ENCODE results near the gene ADGRV1.

- TF ChIP-seq, protein P1, sequence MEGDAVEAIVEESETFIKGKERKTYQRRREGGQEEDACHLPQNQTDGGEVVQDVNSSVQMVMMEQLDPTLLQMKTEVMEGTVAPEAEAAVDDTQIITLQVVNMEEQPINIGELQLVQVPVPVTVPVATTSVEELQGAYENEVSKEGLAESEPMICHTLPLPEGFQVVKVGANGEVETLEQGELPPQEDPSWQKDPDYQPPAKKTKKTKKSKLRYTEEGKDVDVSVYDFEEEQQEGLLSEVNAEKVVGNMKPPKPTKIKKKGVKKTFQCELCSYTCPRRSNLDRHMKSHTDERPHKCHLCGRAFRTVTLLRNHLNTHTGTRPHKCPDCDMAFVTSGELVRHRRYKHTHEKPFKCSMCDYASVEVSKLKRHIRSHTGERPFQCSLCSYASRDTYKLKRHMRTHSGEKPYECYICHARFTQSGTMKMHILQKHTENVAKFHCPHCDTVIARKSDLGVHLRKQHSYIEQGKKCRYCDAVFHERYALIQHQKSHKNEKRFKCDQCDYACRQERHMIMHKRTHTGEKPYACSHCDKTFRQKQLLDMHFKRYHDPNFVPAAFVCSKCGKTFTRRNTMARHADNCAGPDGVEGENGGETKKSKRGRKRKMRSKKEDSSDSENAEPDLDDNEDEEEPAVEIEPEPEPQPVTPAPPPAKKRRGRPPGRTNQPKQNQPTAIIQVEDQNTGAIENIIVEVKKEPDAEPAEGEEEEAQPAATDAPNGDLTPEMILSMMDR (IDR thresholded peaks at IDR 0.05; ENCODE audit: insufficient read depth, low read length): no peak
- TF ChIP-seq, protein P2, sequence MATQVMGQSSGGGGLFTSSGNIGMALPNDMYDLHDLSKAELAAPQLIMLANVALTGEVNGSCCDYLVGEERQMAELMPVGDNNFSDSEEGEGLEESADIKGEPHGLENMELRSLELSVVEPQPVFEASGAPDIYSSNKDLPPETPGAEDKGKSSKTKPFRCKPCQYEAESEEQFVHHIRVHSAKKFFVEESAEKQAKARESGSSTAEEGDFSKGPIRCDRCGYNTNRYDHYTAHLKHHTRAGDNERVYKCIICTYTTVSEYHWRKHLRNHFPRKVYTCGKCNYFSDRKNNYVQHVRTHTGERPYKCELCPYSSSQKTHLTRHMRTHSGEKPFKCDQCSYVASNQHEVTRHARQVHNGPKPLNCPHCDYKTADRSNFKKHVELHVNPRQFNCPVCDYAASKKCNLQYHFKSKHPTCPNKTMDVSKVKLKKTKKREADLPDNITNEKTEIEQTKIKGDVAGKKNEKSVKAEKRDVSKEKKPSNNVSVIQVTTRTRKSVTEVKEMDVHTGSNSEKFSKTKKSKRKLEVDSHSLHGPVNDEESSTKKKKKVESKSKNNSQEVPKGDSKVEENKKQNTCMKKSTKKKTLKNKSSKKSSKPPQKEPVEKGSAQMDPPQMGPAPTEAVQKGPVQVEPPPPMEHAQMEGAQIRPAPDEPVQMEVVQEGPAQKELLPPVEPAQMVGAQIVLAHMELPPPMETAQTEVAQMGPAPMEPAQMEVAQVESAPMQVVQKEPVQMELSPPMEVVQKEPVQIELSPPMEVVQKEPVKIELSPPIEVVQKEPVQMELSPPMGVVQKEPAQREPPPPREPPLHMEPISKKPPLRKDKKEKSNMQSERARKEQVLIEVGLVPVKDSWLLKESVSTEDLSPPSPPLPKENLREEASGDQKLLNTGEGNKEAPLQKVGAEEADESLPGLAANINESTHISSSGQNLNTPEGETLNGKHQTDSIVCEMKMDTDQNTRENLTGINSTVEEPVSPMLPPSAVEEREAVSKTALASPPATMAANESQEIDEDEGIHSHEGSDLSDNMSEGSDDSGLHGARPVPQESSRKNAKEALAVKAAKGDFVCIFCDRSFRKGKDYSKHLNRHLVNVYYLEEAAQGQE (IDR thresholded peaks at IDR 0.05; ENCODE audit: insufficient replicate concordance, low read depth): no peak
- TF ChIP-seq POLR2AphosphoS5 (IDR thresholded peaks at IDR 0.05; ENCODE audit: low read depth) (no peak), GABPA (IDR thresholded peaks at IDR 0.05; ENCODE audit: low read depth) (no peak)
These were observed 408.8 kb downstream of the ADGRV1 start for GRCh38 chr5:90967443-90967842.

Measured in HL-60 (cell line).